Keratinocyte (primary cell): ENCODE results near the gene NDUFAF2. TPM values are rescaled to one million over a fixed set of nuclear protein-coding genes. Genes with fewer than 3 reads are reported as not detected.
A peak's percentile ranks its signal among the peaks of the same experiment; 100 is the strongest.

Experiments
- DNase-seq: peaks from one replicate; pipeline ENCODE4 v3.0.0-alpha.2; 2011; ENCODE audit warnings: low read depth, missing footprints, low spot score
- FAIRE-seq: peaks from 2 replicates; lab custom pipeline; 2011; peaks lifted over from hg19 to GRCh38; lab: Jason Lieb, UNC
- H2AFZ ChIP-seq: 2 replicates; pipeline ENCODE4 v1.6.0; 2012; ENCODE audit warnings: low read length, control low read depth, inconsistent platforms; ENCODE audit not compliant: control insufficient read depth
- H3K27ac ChIP-seq: 2 replicates; pipeline ENCODE4 v1.5.1; 2011; ENCODE audit warnings: low read length; ENCODE audit not compliant: control insufficient read depth, insufficient read depth
- H3K27me3 ChIP-seq: 3 replicates; pipeline ENCODE4 v1.6.0; 2011; ENCODE audit warnings: low read length; ENCODE audit not compliant: control insufficient read depth, insufficient read depth; ENCODE audit errors: extremely low read depth
- H3K36me3 ChIP-seq, 2 experiments: 2 replicates in 1 of 2; 3 replicates in 1 of 2; pipeline ENCODE4 v1.5.1; 2011; ENCODE audit warnings: low read length in 2 of 2, mild to moderate bottlenecking in 1 of 2; ENCODE audit not compliant: control insufficient read depth in 2 of 2, insufficient read depth in 2 of 2; ENCODE audit errors: extremely low read depth in 1 of 2
- H3K4me1 ChIP-seq: 3 replicates; pipeline ENCODE4 v1.5.1; 2011; ENCODE audit warnings: low read length; ENCODE audit not compliant: control insufficient read depth, insufficient read depth; ENCODE audit errors: extremely low read depth
- H3K4me2 ChIP-seq: 3 replicates; pipeline ENCODE4 v1.6.0; 2011; ENCODE audit warnings: low read depth, low read length; ENCODE audit not compliant: control insufficient read depth, insufficient read depth; ENCODE audit errors: extremely low read depth
- H3K4me3 ChIP-seq, 3 experiments: fragments of 200-600 bp in 1 of 3; sonication (generic) in 1 of 3; 2 replicates in 2 of 3; 3 replicates in 1 of 3; pipeline ENCODE4 v1.5.1; 2011 to 2016; ENCODE audit warnings: low read length in 3 of 3, mild to moderate bottlenecking in 3 of 3, control low read depth in 2 of 3, inconsistent platforms in 1 of 3, low read depth in 1 of 3, mixed read lengths in 1 of 3, mixed run types in 1 of 3, moderate library complexity in 1 of 3; ENCODE audit not compliant: control insufficient read depth in 2 of 3, insufficient read depth in 2 of 3; ENCODE audit errors: extremely low read depth in 1 of 3
- H3K79me2 ChIP-seq: 2 replicates; pipeline ENCODE4 v1.6.0; 2012; ENCODE audit warnings: low read length; ENCODE audit not compliant: control insufficient read depth, insufficient read depth
- H3K9ac ChIP-seq: 3 replicates; pipeline ENCODE4 v1.6.0; 2011; ENCODE audit warnings: low read length; ENCODE audit not compliant: control insufficient read depth, insufficient read depth; ENCODE audit errors: extremely low read depth
- H3K9me1 ChIP-seq: 3 replicates; pipeline ENCODE4 v1.6.0; 2011; ENCODE audit warnings: low read length; ENCODE audit not compliant: control insufficient read depth, insufficient read depth; ENCODE audit errors: extremely low read depth
- H3K9me3 ChIP-seq: 2 replicates; pipeline ENCODE4 v1.5.1; 2012; ENCODE audit warnings: low read depth, low read length; ENCODE audit not compliant: control insufficient read depth
- H4K20me1 ChIP-seq: 3 replicates; pipeline ENCODE4 v1.6.0; 2011; ENCODE audit warnings: low read length; ENCODE audit not compliant: control insufficient read depth, insufficient read depth; ENCODE audit errors: extremely low read depth
- CTCF ChIP-seq, 3 experiments: IDR thresholded peaks in 1 of 3; conservative IDR thresholded peaks in 1 of 3; optimal IDR thresholded peaks in 1 of 3; 2 replicates in 2 of 3; 3 replicates in 1 of 3; pipeline versions ENCODE3 to v1.5.1; 2011; ENCODE audit warnings: low read length in 3 of 3, mild to moderate bottlenecking in 3 of 3, moderate library complexity in 2 of 3, control low read depth in 1 of 3, inconsistent platforms in 1 of 3; ENCODE audit not compliant: insufficient read depth in 2 of 3; ENCODE audit errors: extremely low read depth in 1 of 3
- EZH2 ChIP-seq: IDR thresholded peaks from one replicate; pipeline ENCODE4 v1.6.1; 2012; ENCODE audit warnings: inconsistent platforms, mild to moderate bottlenecking, low read length, moderate library complexity
- dilution Hi-C: fragments of 300-500 bp; cut with MboI; formaldehyde crosslinking; loops from one replicate; pipeline ENCODE4 v1.7.0; 2020; ENCODE audit warnings: low sequenced_read_pairs; ENCODE audit not compliant: extremely low pct_ligation_motif_present
- polyA minus RNA-seq, 3 experiments: library from RNA; depleted of rRNA, polyadenylated mRNA; stranded (reverse); fragments of >200 nt; gene quantifications; 1 replicate in 1 of 3; 2 replicates in 1 of 3; 3 replicates in 1 of 3; pipeline ENCODE4 v1.2.3, GENCODE V29; 2011
- polyA plus RNA-seq, 5 experiments: library from polyadenylated mRNA; depleted of rRNA in 3 of 5; stranded (reverse) in 3 of 5; stranded (forward) in 1 of 5; unstranded in 1 of 5; fragments of >200 nt; gene quantifications; 1 replicate in 1 of 5; 2 replicates in 3 of 5; 3 replicates in 1 of 5; pipeline versions ENCODE4 v1.2.1 to v1.2.3, GENCODE V29; 2011 to 2012; ENCODE audit warnings: missing spikeins in 2 of 5, low read depth in 1 of 5, low replicate concordance in 1 of 5

The NDUFAF2 gene
- polyA plus RNA-seq (44.3 to 62.3 TPM (median 47.3 TPM) in 3 replicates), polyA minus RNA-seq (4.0 to 7.9 TPM (median 7.2 TPM) in 3 replicates)
- 169 TPM for polyA plus RNA-seq (2011; ENCODE audit: low read depth)
- 43.1 and 53.6 TPM in 2 replicates for polyA plus RNA-seq (2011; cell fraction: cytosol; rRNA removed)
- polyA plus RNA-seq (2011; cell fraction: nucleus; rRNA removed) = 12.5 and 19.3 TPM in 2 replicates
- 58.6 and 88.3 TPM in 2 replicates for polyA plus RNA-seq (2012; ENCODE audit: low replicate concordance)
- polyA minus RNA-seq (2011; cell fraction: cytosol; rRNA and poly(A)+ RNA removed) = 44.1 TPM
- polyA minus RNA-seq (2011; cell fraction: nucleus; rRNA and poly(A)+ RNA removed) = 2.7 and 6.5 TPM in 2 replicates

DNA sequence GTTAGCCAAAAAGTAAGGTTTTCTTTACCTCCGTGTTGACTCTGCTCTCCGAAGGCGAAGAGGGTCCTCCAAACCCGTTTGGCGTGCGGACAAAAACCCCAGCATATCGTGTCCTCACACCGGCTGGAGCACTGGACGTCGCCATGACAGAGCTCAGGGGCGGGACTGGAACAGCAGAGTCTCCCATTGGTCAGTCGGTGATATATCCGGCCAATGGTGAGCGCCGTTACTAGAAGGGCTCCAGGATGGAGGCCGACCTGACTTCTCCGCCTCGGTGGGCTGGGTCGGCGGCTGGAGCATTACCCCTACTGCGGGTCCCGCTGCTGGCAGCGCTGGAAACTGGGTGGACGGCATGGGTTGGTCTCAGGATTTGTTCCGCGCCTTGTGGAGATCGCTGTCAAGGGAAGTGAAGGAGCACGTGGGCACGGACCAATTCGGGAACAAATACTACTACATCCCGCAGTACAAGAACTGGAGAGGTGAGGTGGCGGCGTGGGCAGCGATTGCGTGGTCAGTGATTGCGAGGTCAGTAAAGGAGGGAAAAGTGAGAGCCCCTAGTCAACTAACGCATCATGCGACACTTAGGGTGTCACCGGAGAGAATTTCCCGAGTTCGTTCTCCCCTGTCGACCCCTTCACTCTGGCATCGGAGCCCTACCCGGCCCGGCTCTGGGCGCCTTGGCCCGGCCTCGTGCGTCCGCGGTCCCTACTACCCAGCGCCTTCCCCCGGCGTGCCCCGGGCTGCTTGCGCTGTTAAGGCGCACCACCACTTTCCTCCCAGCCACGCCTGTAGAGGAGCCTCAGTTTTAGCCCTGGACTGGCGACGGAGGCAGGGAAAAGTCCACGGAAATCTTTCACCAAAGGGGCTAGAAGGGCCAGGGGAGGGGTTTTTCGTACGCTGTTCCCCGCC, at the start of gene NDUFAF2, which contains the start of gene ERCC8:
NDUFAF2 (plus strand) TSS at position 302 of the 909 bp plus-strand sequence; CDS start at position 353, 51 bp downstream.
ERCC8 (minus strand) TSS at position 167 of the 909 bp plus-strand sequence; CDS start at position 105, 62 bp downstream.
- peaks cover 9% of the 10 kb centered on the region for H3K4me1 ChIP-seq
- H2AFZ ChIP-seq = peak within 1 kb of the TSS; percentile 100
- H3K4me3 ChIP-seq = peak within 1 kb of the TSS; percentile 55 to 89 (median 89)
- H3K9ac ChIP-seq = peak within 1 kb of the TSS; percentile 95
- peaks cover 0 to 1% of the 10 kb centered on the region in 2 experiments for H3K36me3 ChIP-seq
- FAIRE-seq (peak; percentile 96), DNase-seq (peak; percentile 42)
- H4K20me1 ChIP-seq = no peaks in the 10 kb centered on the region
- no peaks in the 10 kb centered on the region for H3K27me3 ChIP-seq
- H3K9me3 ChIP-seq = no peaks in the 10 kb centered on the region
- no peaks in the 10 kb centered on the region for H3K9me1 ChIP-seq
- H3K79me2 ChIP-seq = peaks cover 82% of the 10 kb centered on the region
- peak within 1 kb of the TSS; percentile 90 for H3K4me2 ChIP-seq
- TF ChIP-seq EZH2 (no peak), CTCF (optimal IDR thresholded peaks at IDR 0.05 in 1 of 3, IDR thresholded peaks at IDR 0.05 in 1 of 3, conservative IDR thresholded peaks at IDR 0.05 in 1 of 3; ENCODE audit: extremely low read depth in 1 of 3, insufficient read depth in 2 of 3, low read length in 3 of 3) (no peak)
- peak within 1 kb of the TSS; percentile 85 for H3K27ac ChIP-seq
- dilution Hi-C loops = no loop called here

DNA sequence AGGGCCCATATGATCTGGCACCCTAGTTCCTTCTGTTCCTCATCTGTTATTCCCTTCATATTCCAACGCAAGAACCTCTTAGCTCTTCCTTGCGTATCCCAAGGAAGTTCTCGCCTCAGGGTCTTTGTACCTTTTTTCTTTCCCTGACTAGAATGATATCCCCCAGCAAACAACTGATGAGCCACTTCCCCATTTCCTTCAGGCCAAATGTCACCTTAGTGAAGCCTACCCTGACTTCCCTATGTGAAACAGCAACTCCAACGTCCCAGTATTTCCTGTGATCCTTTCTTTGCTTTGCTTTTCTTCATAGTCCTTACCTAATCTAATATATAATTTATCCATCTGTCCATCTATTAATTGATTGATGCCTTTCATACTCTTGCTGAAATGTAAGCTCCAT, 48.0 kb upstream of the NDUFAF2 start:
- peaks cover 2 to 4% of the 10 kb centered on the region in 2 experiments for H3K36me3 ChIP-seq
- H3K4me1 ChIP-seq = no peaks in the 10 kb centered on the region
- no peak for TF ChIP-seq EZH2
- TF ChIP-seq CTCF (optimal IDR thresholded peaks at IDR 0.05 in 1 of 3, IDR thresholded peaks at IDR 0.05 in 1 of 3, conservative IDR thresholded peaks at IDR 0.05 in 1 of 3; ENCODE audit: extremely low read depth in 1 of 3, insufficient read depth in 2 of 3, low read length in 3 of 3) = no peak
- H3K27me3 ChIP-seq = no peaks in the 10 kb centered on the region
- H3K9me3 ChIP-seq = no peaks in the 10 kb centered on the region
- FAIRE-seq (no peak), DNase-seq (no peak)
- no peaks in the 10 kb centered on the region for H3K79me2 ChIP-seq
- H3K27ac ChIP-seq = no peak overlapping the region
- dilution Hi-C loops = no loop called here
- H3K9ac ChIP-seq = no peak overlapping the region
- H4K20me1 ChIP-seq = no peaks in the 10 kb centered on the region
- no peaks in the 10 kb centered on the region for H3K9me1 ChIP-seq
- H3K4me3 ChIP-seq = no peak overlapping the region
- no peak overlapping the region for H3K4me2 ChIP-seq
- no peak overlapping the region for H2AFZ ChIP-seq
